Neuronal stem cell (in vitro differentiated cells): Measurements from ENCODE around the gene KCNN4.

Source experiments
- DNase-seq: peaks from one replicate; pipeline ENCODE4 v3.0.0-alpha.2; 2013; ENCODE audit warnings: low spot score
- H2AFZ ChIP-seq: one replicate; pipeline ENCODE4 v1.6.1; 2013; ENCODE audit warnings: mild to moderate bottlenecking, low read length, inconsistent platforms
- H2AK5ac ChIP-seq: 2 replicates; pipeline ENCODE4 v1.6.1; 2013; ENCODE audit warnings: low read depth, mild to moderate bottlenecking, inconsistent platforms, low read length, moderate library complexity, mixed read lengths
- H2BK120ac ChIP-seq: 2 replicates; pipeline ENCODE4 v1.6.1; 2013; ENCODE audit warnings: low read depth, mild to moderate bottlenecking, inconsistent platforms, low read length, moderate library complexity, mixed read lengths
- H2BK12ac ChIP-seq: one replicate; pipeline ENCODE4 v1.6.1; 2013; ENCODE audit warnings: low read length, inconsistent platforms
- H2BK15ac ChIP-seq: 2 replicates; pipeline ENCODE4 v1.6.1; 2013; ENCODE audit warnings: mild to moderate bottlenecking, low read length, inconsistent platforms, mixed read lengths
- H2BK5ac ChIP-seq: one replicate; pipeline ENCODE4 v1.6.1; 2013; ENCODE audit warnings: inconsistent platforms, mild to moderate bottlenecking, low read length, moderate library complexity
- H3K14ac ChIP-seq: one replicate; pipeline ENCODE4 v1.6.1; 2013; ENCODE audit warnings: low read length, inconsistent platforms
- H3K18ac ChIP-seq: 2 replicates; pipeline ENCODE4 v1.6.1; 2013; ENCODE audit warnings: low read length, inconsistent platforms
- H3K23ac ChIP-seq: 2 replicates; pipeline ENCODE4 v1.6.1; 2013; ENCODE audit warnings: low read depth, mild to moderate bottlenecking, mixed read lengths, low read length, inconsistent platforms; ENCODE audit not compliant: poor library complexity
- H3K27ac ChIP-seq: replicated peaks from 3 replicates; pipeline ENCODE4 v1.5.1; 2013; ENCODE audit warnings: low read length, inconsistent platforms
- H3K27me3 ChIP-seq, 3 experiments: 2 replicates each; pipeline ENCODE4 v1.6.1; 2013; ENCODE audit warnings: low read length in 3 of 3, mild to moderate bottlenecking in 2 of 3, inconsistent platforms in 1 of 3, low read depth in 1 of 3, mixed read lengths in 1 of 3, moderate library complexity in 1 of 3; ENCODE audit not compliant: control insufficient read depth in 3 of 3, insufficient read depth in 3 of 3
- H3K36me3 ChIP-seq, 2 donors: replicated peaks in 1 of 2; 2 replicates each; pipeline ENCODE4 v1.6.1; 2013; ENCODE audit warnings: low read length in 2 of 2; ENCODE audit not compliant: control insufficient read depth in 2 of 2, insufficient read depth in 2 of 2
- H3K4ac ChIP-seq: 2 replicates; pipeline ENCODE4 v1.6.1; 2013; ENCODE audit warnings: inconsistent platforms, mild to moderate bottlenecking, low read length, moderate library complexity
- H3K4me1 ChIP-seq, 2 donors: 1 replicate in 1 of 2; 2 replicates in 1 of 2; pipeline ENCODE4 v1.6.1; 2013; ENCODE audit warnings: low read length in 2 of 2, low read depth in 1 of 2; ENCODE audit not compliant: control insufficient read depth in 2 of 2, insufficient read depth in 1 of 2
- H3K4me2 ChIP-seq: one replicate; pipeline ENCODE4 v1.6.1; 2013; ENCODE audit warnings: mild to moderate bottlenecking, low read length, inconsistent platforms; ENCODE audit not compliant: insufficient read depth, poor library complexity, severe bottlenecking
- H3K4me3 ChIP-seq, 2 donors: 2 replicates each; pipeline ENCODE4 v1.5.1; 2013; ENCODE audit warnings: low read length in 2 of 2, mild to moderate bottlenecking in 2 of 2, inconsistent platforms in 1 of 2, moderate library complexity in 1 of 2
- H3K79me1 ChIP-seq: one replicate; pipeline ENCODE4 v1.6.1; 2013; ENCODE audit warnings: low read depth, mild to moderate bottlenecking, inconsistent platforms, low read length, moderate library complexity
- H3K9ac ChIP-seq: one replicate; pipeline ENCODE4 v1.6.1; 2013; ENCODE audit warnings: mild to moderate bottlenecking, low read depth, low read length, inconsistent platforms; ENCODE audit not compliant: poor library complexity
- H3K9me3 ChIP-seq, 2 donors: replicated peaks in 1 of 2; 2 replicates each; pipeline versions ENCODE3 to v1.6.1; 2013; ENCODE audit warnings: low read length in 2 of 2, mild to moderate bottlenecking in 2 of 2, inconsistent platforms in 1 of 2, low read depth in 1 of 2, mixed read lengths in 1 of 2, moderate library complexity in 1 of 2; ENCODE audit not compliant: control insufficient read depth in 2 of 2, insufficient read depth in 1 of 2
- H4K8ac ChIP-seq: one replicate; pipeline ENCODE4 v1.6.1; 2013; ENCODE audit warnings: low read depth, mild to moderate bottlenecking, inconsistent platforms, low read length, moderate library complexity
- H4K91ac ChIP-seq: one replicate; pipeline ENCODE4 v1.6.1; 2013; ENCODE audit warnings: low read length, low read depth, mild to moderate bottlenecking, inconsistent platforms; ENCODE audit not compliant: poor library complexity
- WGBS, 2 donors: extraction: QIAGEN DNeasy Blood & Tissue Kit; methylation state at CpG; one replicate each; pipeline ENCODE4 v1.1.7; 2013; ENCODE audit warnings: missing lambda C conversion rate in 2 of 2, mixed read lengths in 1 of 2; ENCODE audit not compliant: insufficient read length in 2 of 2, insufficient replicate concordance in 1 of 2; ENCODE audit errors: extremely low coverage in 2 of 2; 5-methylcytosine and 5-hydroxymethylcytosine counted together

Gene KCNN4

GRCh38 chr19:43723588-43723987 is 57.2 kb downstream of the KCNN4 start:
- no peak overlapping the region for H2AFZ ChIP-seq
- H3K14ac ChIP-seq = no peak overlapping the region
- H2BK5ac ChIP-seq = no peak overlapping the region
- no peak overlapping the region for H3K27ac ChIP-seq
- H3K9ac ChIP-seq = no peak overlapping the region
- no peak overlapping the region for H3K4me3 ChIP-seq
- H3K23ac ChIP-seq = no peak overlapping the region
- no peaks in the 10 kb centered on the region for H3K79me1 ChIP-seq
- H3K18ac ChIP-seq = no peak overlapping the region
- H4K91ac ChIP-seq = no peak overlapping the region
- H2BK120ac ChIP-seq = no peak overlapping the region
- H3K36me3 ChIP-seq = peaks cover 4 to 7% of the 10 kb centered on the region in 2 donors
- peaks cover 0 to 1% of the 10 kb centered on the region in 2 donors for H3K9me3 ChIP-seq
- no peak overlapping the region for H2BK15ac ChIP-seq
- no peak overlapping the region for H4K8ac ChIP-seq
- peaks cover 0 to 5% of the 10 kb centered on the region in 2 donors for H3K4me1 ChIP-seq
- H3K4ac ChIP-seq = no peak overlapping the region
- DNase-seq = no peak
- no CpG with 5 or more reads among the region's 8 CpGs for WGBS, 2 donors
- no peak overlapping the region for H2BK12ac ChIP-seq
- H3K27me3 ChIP-seq = no peaks in the 10 kb centered on the region
- H2AK5ac ChIP-seq = no peak overlapping the region
- no peak overlapping the region for H3K4me2 ChIP-seq

- H3K4me3 ChIP-seq = no peak overlapping the region
- H3K79me1 ChIP-seq = no peaks in the 10 kb centered on the region
- H3K27ac ChIP-seq = no peak overlapping the region
- H3K9ac ChIP-seq = no peak overlapping the region
- H2AFZ ChIP-seq = no peak overlapping the region
- no peak overlapping the region for H2BK5ac ChIP-seq
- no CpG with 5 or more reads among the region's 5 CpGs for WGBS, 2 donors
- no peak overlapping the region for H3K4me2 ChIP-seq
- no peaks in the 10 kb centered on the region for H3K27me3 ChIP-seq
- no peak overlapping the region for H3K18ac ChIP-seq
- no peaks in the 10 kb centered on the region for H3K36me3 ChIP-seq
- no peak for DNase-seq
- H3K23ac ChIP-seq = no peak overlapping the region
- H4K8ac ChIP-seq = no peak overlapping the region
- H3K4me1 ChIP-seq = peaks cover 0 to 5% of the 10 kb centered on the region in 2 donors
- H4K91ac ChIP-seq = no peak overlapping the region
- no peak overlapping the region for H3K4ac ChIP-seq
- no peak overlapping the region for H2BK120ac ChIP-seq
- no peak overlapping the region for H2BK12ac ChIP-seq
- no peak overlapping the region for H2AK5ac ChIP-seq
- H3K9me3 ChIP-seq = no peaks in the 10 kb centered on the region
- no peak overlapping the region for H3K14ac ChIP-seq
- H2BK15ac ChIP-seq = no peak overlapping the region
Observed at GRCh38 chr19:43721469-43722048, 59.2 kb downstream of the KCNN4 start.

GRCh38 chr19:43720936-43721335 is 59.8 kb downstream of the KCNN4 start:
- Histone ChIP-seq H3K4ac (no peak overlapping the region), H3K14ac (no peak overlapping the region), H3K79me1 (no peaks in the 10 kb centered on the region), H2AK5ac (peak overlapping the region; percentile 48), H3K27ac (no peak overlapping the region), H3K9ac (no peak overlapping the region), H3K9me3 (no peaks in the 10 kb centered on the region), H2BK120ac (no peak overlapping the region), H4K8ac (no peak overlapping the region), H2BK15ac (peak overlapping the region; percentile 45), H2BK5ac (no peak overlapping the region), H3K4me1 (peaks cover 0 to 7% of the 10 kb centered on the region in 2 donors), H3K18ac (no peak overlapping the region), H2AFZ (no peak overlapping the region), H3K4me2 (no peak overlapping the region), H2BK12ac (no peak overlapping the region), H3K27me3 (no peaks in the 10 kb centered on the region), H3K36me3 (no peaks in the 10 kb centered on the region), H3K4me3 (no peak overlapping the region), H3K23ac (peak overlapping the region; percentile 11), H4K91ac (no peak overlapping the region)
- WGBS, 2 donors = no CpG with 5 or more reads among the region's 10 CpGs
- DNase-seq = no peak

- Histone ChIP-seq H3K4me2 (peak overlapping the region; percentile 11), H2BK12ac (no peak overlapping the region), H4K91ac (no peak overlapping the region), H3K23ac (no peak overlapping the region), H3K27me3 (no peaks in the 10 kb centered on the region), H3K4me3 (no peak overlapping the region), H3K27ac (no peak overlapping the region), H3K18ac (peak overlapping the region; percentile 48), H3K9ac (no peak overlapping the region), H2AFZ (no peak overlapping the region), H3K36me3 (no peaks in the 10 kb centered on the region), H2BK15ac (no peak overlapping the region), H2AK5ac (no peak overlapping the region), H3K4ac (no peak overlapping the region), H3K4me1 (peaks cover 0 to 8% of the 10 kb centered on the region in 2 donors), H2BK5ac (no peak overlapping the region), H3K9me3 (no peaks in the 10 kb centered on the region), H3K79me1 (no peaks in the 10 kb centered on the region), H4K8ac (peak overlapping the region; percentile 43), H3K14ac (peak overlapping the region; percentile 94), H2BK120ac (peak overlapping the region; percentile 81)
- no peak for DNase-seq
- no CpG with 5 or more reads among the region's 5 CpGs for WGBS, 2 donors
Observed at GRCh38 chr19:43719918-43720317, 60.9 kb downstream of the KCNN4 start.
